Right atrium auricular region (tissue), 2 donors: ENCODE results near the gene HS6ST2. TPM values are rescaled to one million over a fixed set of nuclear protein-coding genes. Genes with fewer than 3 reads are reported as not detected.

Experiments used
- DNase-seq: peaks from one replicate; pipeline ENCODE4 v3.0.0-alpha.2; 2019; ENCODE audit warnings: low spot score
- H3K27ac ChIP-seq, 2 donors: fragments of 200-600 bp; sonication (generic); 1 replicate in 1 of 2; 2 replicates in 1 of 2; pipeline ENCODE4 v1.5.1; 2016 to 2019
- H3K27me3 ChIP-seq, 2 donors: fragments of 200-600 bp; sonication (generic); one replicate each; pipeline versions ENCODE4 v1.5.1 to v1.6.0; 2017 to 2019
- H3K36me3 ChIP-seq: fragments of 200-600 bp; sonication (generic); one replicate; pipeline ENCODE4 v1.5.1; 2016
- H3K4me1 ChIP-seq, 2 donors: fragments of 200-600 bp; sonication (generic); one replicate each; pipeline versions ENCODE4 v1.5.1 to v1.6.0; 2017 to 2019
- H3K4me3 ChIP-seq, 2 donors: fragments of 200-600 bp; sonication (generic); 1 replicate in 1 of 2; 2 replicates in 1 of 2; pipeline ENCODE4 v1.5.1; 2017 to 2019; ENCODE audit warnings: mild to moderate bottlenecking in 1 of 2, moderate library complexity in 1 of 2
- H3K9me3 ChIP-seq, 2 donors: fragments of 200-600 bp; sonication (generic); one replicate each; pipeline ENCODE4 v1.5.1; 2019
- total RNA-seq, 2 donors: library from RNA; depleted of rRNA; stranded (reverse); fragments of >200 nt; gene quantifications; one replicate each; pipeline ENCODE4 v1.1.0, GENCODE V29; 2016
- TF ChIP-seq, protein P1 (sequence below), 2 donors: fragments of 200-600 bp; sonication (generic); IDR thresholded peaks; one replicate each; pipeline ENCODE4 v1.5.1; 2019; ENCODE audit warnings: antibody characterized with exemption in 2 of 2

HS6ST2 gene
- total RNA-seq, 2 donors from 2014 or later, result 0.26 to 0.39 TPM

DNA sequence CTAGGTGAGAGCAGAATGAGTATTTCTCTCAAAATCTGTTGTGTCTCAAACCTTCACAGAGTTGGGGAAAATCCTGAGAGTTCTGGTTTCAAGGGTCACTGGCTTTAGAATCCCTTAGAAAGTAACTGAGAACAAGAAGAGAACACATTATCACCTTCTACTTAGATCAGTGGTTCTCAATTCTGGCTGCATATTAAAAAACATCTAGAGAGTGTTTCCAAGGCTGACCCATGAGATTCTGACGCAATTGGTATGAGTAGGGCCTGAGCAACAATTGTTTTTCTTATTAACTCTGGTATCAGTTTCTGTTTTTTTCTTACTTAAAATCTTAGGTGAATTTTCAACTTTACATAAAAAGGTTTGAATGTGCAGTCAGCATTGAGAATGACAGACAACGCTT is 212.8 kb downstream of the HS6ST2 start:
- no peak for DNase-seq
- H3K9me3 ChIP-seq, result no peaks in the 10 kb centered on the region

DNA sequence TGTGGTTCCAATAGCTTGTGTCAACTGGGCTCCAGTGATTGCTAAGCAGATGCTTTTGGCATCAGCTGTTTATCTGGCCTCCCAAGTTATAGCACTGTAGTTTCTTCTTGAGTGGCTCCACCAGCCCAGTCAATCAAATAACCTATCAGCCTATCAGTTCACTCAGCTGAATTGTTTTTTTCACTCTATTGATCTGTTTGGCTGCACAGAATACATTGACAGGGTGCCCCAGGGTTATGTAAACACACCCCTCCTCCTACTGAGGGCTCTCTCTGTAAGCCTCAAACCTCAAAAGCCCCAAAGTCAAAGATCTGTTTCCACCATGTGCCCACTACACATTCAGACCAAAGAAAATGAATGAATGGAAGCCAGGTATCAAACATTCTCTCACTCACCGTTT is 214.0 kb downstream of the HS6ST2 start:
- H3K9me3 ChIP-seq, result no peaks in the 10 kb centered on the region

More for the DNA sequence above, 212.8 kb downstream of the HS6ST2 start:
- H3K4me1 ChIP-seq, result no peaks in the 10 kb centered on the region
- TF ChIP-seq, protein P1, sequence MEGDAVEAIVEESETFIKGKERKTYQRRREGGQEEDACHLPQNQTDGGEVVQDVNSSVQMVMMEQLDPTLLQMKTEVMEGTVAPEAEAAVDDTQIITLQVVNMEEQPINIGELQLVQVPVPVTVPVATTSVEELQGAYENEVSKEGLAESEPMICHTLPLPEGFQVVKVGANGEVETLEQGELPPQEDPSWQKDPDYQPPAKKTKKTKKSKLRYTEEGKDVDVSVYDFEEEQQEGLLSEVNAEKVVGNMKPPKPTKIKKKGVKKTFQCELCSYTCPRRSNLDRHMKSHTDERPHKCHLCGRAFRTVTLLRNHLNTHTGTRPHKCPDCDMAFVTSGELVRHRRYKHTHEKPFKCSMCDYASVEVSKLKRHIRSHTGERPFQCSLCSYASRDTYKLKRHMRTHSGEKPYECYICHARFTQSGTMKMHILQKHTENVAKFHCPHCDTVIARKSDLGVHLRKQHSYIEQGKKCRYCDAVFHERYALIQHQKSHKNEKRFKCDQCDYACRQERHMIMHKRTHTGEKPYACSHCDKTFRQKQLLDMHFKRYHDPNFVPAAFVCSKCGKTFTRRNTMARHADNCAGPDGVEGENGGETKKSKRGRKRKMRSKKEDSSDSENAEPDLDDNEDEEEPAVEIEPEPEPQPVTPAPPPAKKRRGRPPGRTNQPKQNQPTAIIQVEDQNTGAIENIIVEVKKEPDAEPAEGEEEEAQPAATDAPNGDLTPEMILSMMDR (IDR thresholded peaks at IDR 0.05), result no peak
- H3K27ac ChIP-seq, result no peak overlapping the region
- no peak overlapping the region for H3K4me3 ChIP-seq
- no peaks in the 10 kb centered on the region for H3K36me3 ChIP-seq
- no peaks in the 10 kb centered on the region for H3K27me3 ChIP-seq

DNA sequence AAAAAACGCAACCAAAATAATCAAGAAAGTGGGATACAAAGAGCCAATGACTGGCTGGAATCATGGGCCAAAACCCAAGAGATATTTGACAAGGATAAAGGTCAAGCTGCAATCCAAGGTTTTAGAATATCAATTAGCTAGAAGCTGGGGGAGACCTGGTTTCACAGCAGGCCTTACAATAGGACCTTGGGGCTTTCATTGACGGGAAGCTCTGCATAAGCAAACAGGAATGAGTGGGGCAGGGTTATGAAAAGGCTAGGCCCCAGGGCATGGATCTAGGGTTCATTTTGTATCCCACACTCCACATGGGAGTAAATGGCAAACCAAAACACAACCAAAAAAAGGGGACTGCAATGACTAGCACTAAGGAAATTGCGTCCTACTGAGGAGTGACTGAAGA is 215.3 kb downstream of the HS6ST2 start:
- TF ChIP-seq, protein P1 (IDR thresholded peaks at IDR 0.05), result no peak
- no peak for DNase-seq
- H3K27me3 ChIP-seq, result no peaks in the 10 kb centered on the region
- no peaks in the 10 kb centered on the region for H3K4me1 ChIP-seq
- H3K9me3 ChIP-seq, result no peaks in the 10 kb centered on the region
- no peaks in the 10 kb centered on the region for H3K36me3 ChIP-seq
- no peak overlapping the region for H3K27ac ChIP-seq
- H3K4me3 ChIP-seq, result no peak overlapping the region

More for the DNA sequence above, 214.0 kb downstream of the HS6ST2 start:
- Histone ChIP-seq H3K4me1 (no peaks in the 10 kb centered on the region), H3K27me3 (no peaks in the 10 kb centered on the region), H3K4me3 (no peak overlapping the region), H3K27ac (no peak overlapping the region), H3K36me3 (no peaks in the 10 kb centered on the region)
- DNase-seq, result no peak
- TF ChIP-seq, protein P1 (IDR thresholded peaks at IDR 0.05), result no peak

DNA sequence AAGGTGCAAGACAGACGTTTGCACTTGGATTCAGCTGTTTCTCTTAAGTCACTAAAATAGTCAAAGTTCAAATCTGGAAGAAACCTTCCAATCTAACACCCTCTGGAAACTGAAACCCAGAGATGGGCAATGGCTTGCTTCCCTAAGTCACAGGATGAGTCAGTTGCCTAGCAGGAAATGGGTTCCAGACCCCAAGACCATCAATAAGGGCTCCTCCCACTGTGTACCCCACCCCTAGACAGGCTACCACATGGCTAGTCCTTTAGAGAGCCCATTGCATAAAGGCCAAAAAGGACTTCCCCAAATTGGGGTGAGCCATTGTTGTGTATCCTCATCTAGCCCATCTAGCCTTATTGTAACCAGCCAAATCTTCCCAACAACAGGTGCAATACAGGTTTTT is 216.2 kb downstream of the HS6ST2 start:
- TF ChIP-seq, protein P1 (IDR thresholded peaks at IDR 0.05), result no peak
- DNase-seq, result no peak
- H3K4me3 ChIP-seq, result no peak overlapping the region
- no peak overlapping the region for H3K27ac ChIP-seq
- no peaks in the 10 kb centered on the region for H3K27me3 ChIP-seq
- no peaks in the 10 kb centered on the region for H3K9me3 ChIP-seq
- no peaks in the 10 kb centered on the region for H3K36me3 ChIP-seq
- H3K4me1 ChIP-seq, result no peaks in the 10 kb centered on the region

DNA sequence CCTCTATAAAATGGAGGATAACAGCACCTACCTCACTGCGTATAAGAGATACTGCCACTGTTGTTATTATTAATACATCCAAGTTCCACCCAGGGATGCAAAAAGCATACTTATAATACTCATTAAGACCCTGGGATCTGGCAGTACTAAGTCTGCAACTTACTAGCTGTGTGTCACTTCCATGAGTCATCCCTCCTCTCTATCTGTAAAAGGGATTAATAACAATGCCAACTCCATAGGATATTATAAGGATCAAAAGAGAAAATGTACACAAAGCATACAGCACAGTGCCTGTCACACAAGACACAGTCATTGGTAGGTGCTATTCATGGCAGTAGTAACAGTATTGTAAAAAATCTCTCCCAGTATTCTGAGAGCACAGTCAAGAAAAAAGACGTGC is 216.7 kb downstream of the HS6ST2 start:
- H3K4me3 ChIP-seq, result no peak overlapping the region
- TF ChIP-seq, protein P1 (IDR thresholded peaks at IDR 0.05), result no peak
- no peaks in the 10 kb centered on the region for H3K9me3 ChIP-seq
- H3K4me1 ChIP-seq, result no peaks in the 10 kb centered on the region
- DNase-seq, result no peak
- H3K27me3 ChIP-seq, result no peaks in the 10 kb centered on the region
- no peaks in the 10 kb centered on the region for H3K36me3 ChIP-seq
- H3K27ac ChIP-seq, result no peak overlapping the region
